GM23248 (cell line): ENCODE results near the gene PLEKHA4.

Experiments
- EZH2 ChIP-seq: fragments of 200-600 bp; sonication (generic); IDR thresholded peaks from 2 replicates; pipeline ENCODE4 v1.6.1; 2018; ENCODE audit warnings: antibody characterized with exemption, mild to moderate bottlenecking; ENCODE audit not compliant: insufficient read depth, poor library complexity, severe bottlenecking
- EZH2phosphoT487 ChIP-seq: fragments of 200-600 bp; sonication (generic); IDR thresholded peaks from 2 replicates; pipeline ENCODE4 v1.6.1; 2018; ENCODE audit warnings: antibody characterized with exemption, moderate library complexity, mild to moderate bottlenecking, low read depth; ENCODE audit not compliant: insufficient read depth

GRCh38 chr19:48817585-48818124 is 50.8 kb downstream of the PLEKHA4 start:
- no peak for TF ChIP-seq EZH2phosphoT487
- TF ChIP-seq EZH2, result no peak
